K562 (cell line): ENCODE measurements around the gene SMIM29. TPM values are rescaled to one million over a fixed set of nuclear protein-coding genes. Genes with fewer than 3 reads are reported as not detected.
A peak's percentile ranks its signal among the peaks of the same experiment; 100 is the strongest.

Experiments
- ATAC-seq: fragments of 200-7000 bp; cut with Tn5 transposase; 3 replicates; pipeline ENCODE4 v1.9.1; 2020; ENCODE audit warnings: moderate library complexity
- BruUV-seq: library from RNA; stranded (reverse); fragments of 400-500 nt; replicated peaks from 2 replicates; lab custom pipeline; 2021; lab: Mats Ljungman, UMichigan
- CTCF ChIA-PET: fragments of 300-600 bp; formaldehyde crosslinking; extraction: SDS; loops from one replicate; lab custom pipeline; 2021; ENCODE audit warnings: low intra/inter-chr PET ratio; lab: Yijun Ruan, JAX
- POLR2A ChIA-PET: fragments of 300-600, 350-650 bp; sonication (Branson Sonifier 250); formaldehyde crosslinking; extraction: SDS; loops from one replicate; lab custom pipeline; 2021; ENCODE audit warnings: antibody characterized with exemption, inconsistent platforms; lab: Yijun Ruan, JAX
- DNase-seq, 4 experiments: peaks; one replicate each; pipeline versions ENCODE4 v3.0.0 to v3.0.0-alpha.2; 2011 to 2018; ENCODE audit warnings: low spot score in 3 of 4, mixed read lengths in 3 of 4; ENCODE audit errors: extremely low read depth in 1 of 4
- FAIRE-seq: peaks from 2 replicates; lab custom pipeline; 2011; peaks lifted over from hg19 to GRCh38; lab: Jason Lieb, UNC
- H2AFZ ChIP-seq: 2 replicates; pipeline ENCODE4 v1.6.0; 2011; ENCODE audit warnings: low read depth, low read length, control low read depth, inconsistent platforms
- H3K27ac ChIP-seq: fragments of 200-600 bp; 3 replicates; pipeline ENCODE4 v1.8.0; 2011; ENCODE audit warnings: low read depth, mild to moderate bottlenecking, control low read depth, inconsistent platforms, low read length, moderate library complexity, mixed read lengths; ENCODE audit errors: extremely low read depth
- H3K27me3 ChIP-seq, 2 experiments: fragments of 300-600 bp in 1 of 2; 2 replicates in 1 of 2; 3 replicates in 1 of 2; pipeline versions ENCODE4 v1.6.0 to v1.8.0; 2011; ENCODE audit warnings: inconsistent platforms in 2 of 2, low read length in 2 of 2, mild to moderate bottlenecking in 1 of 2, mixed read lengths in 1 of 2, moderate library complexity in 1 of 2; ENCODE audit not compliant: control insufficient read depth in 2 of 2, insufficient read depth in 2 of 2
- H3K36me3 ChIP-seq: fragments of 300-600 bp; 3 replicates; pipeline ENCODE4 v1.8.0; 2011; ENCODE audit warnings: mild to moderate bottlenecking, low read length, inconsistent platforms; ENCODE audit not compliant: control insufficient read depth, insufficient read depth
- H3K4me1 ChIP-seq, 2 experiments: fragments of 200-600 bp in 1 of 2; replicated peaks in 1 of 2; 2 replicates in 1 of 2; 3 replicates in 1 of 2; pipeline versions ENCODE4 v1.5.1 to v1.8.0; 2011; ENCODE audit warnings: inconsistent platforms in 2 of 2, low read length in 2 of 2, mild to moderate bottlenecking in 1 of 2, mixed read lengths in 1 of 2, moderate library complexity in 1 of 2; ENCODE audit not compliant: control insufficient read depth in 2 of 2, insufficient read depth in 2 of 2
- H3K4me2 ChIP-seq: 2 replicates; pipeline ENCODE4 v1.6.1; 2011; ENCODE audit warnings: low read length, control low read depth, inconsistent platforms, mixed read lengths; ENCODE audit not compliant: insufficient read depth
- H3K4me3 ChIP-seq: fragments of 200-600 bp; sonication (generic), shearing (Covaris generic); 2 replicates; pipeline ENCODE4 v1.5.1; 2016; ENCODE audit warnings: control low read depth, inconsistent platforms
- H3K79me2 ChIP-seq: fragments of 200-600 bp; 3 replicates; pipeline ENCODE4 v1.8.0; 2011; ENCODE audit warnings: low read length, inconsistent platforms; ENCODE audit not compliant: control insufficient read depth, insufficient read depth
- H3K9ac ChIP-seq, 2 experiments: 2 replicates each; pipeline versions ENCODE4 v1.6.0 to v1.6.1; 2011; ENCODE audit warnings: low read depth in 2 of 2, low read length in 2 of 2, control low read depth in 1 of 2, inconsistent platforms in 1 of 2, mild to moderate bottlenecking in 1 of 2, mixed read lengths in 1 of 2; ENCODE audit not compliant: insufficient read depth in 1 of 2
- H3K9me1 ChIP-seq: one replicate; pipeline ENCODE4 v1.6.0; 2011; ENCODE audit warnings: inconsistent platforms, mild to moderate bottlenecking, low read length, moderate library complexity; ENCODE audit not compliant: control insufficient read depth, insufficient read depth
- H3K9me3 ChIP-seq: replicated peaks from 2 replicates; pipeline ENCODE4 v1.5.1; 2011; ENCODE audit warnings: low read depth, low read length, inconsistent platforms; ENCODE audit not compliant: control insufficient read depth, insufficient read depth
- H4K20me1 ChIP-seq: replicated peaks from 2 replicates; pipeline ENCODE4 v1.6.1; 2011; ENCODE audit warnings: low read length, inconsistent platforms, mixed read lengths; ENCODE audit not compliant: control insufficient read depth, insufficient read depth
- CHD4 ChIP-seq: fragments of 200-600 bp; sonication (generic); IDR thresholded peaks from 3 replicates; pipeline ENCODE4 v1.6.1; 2012; ENCODE audit warnings: low read depth, mild to moderate bottlenecking, mixed read lengths, low read length, inconsistent platforms; ENCODE audit not compliant: insufficient read depth, insufficient replicate concordance, poor library complexity, severe bottlenecking
- GATA2 ChIP-seq: sonication (generic); formaldehyde crosslinking; IDR thresholded peaks from 2 replicates; pipeline ENCODE4 v1.4.0; 2020; ENCODE audit warnings: mild to moderate bottlenecking, missing genetic modification reagents
- HDGF ChIP-seq: fragments of 450-650 bp; IDR thresholded peaks from 2 replicates; pipeline ENCODE4 v1.6.1; 2016
- NEUROD1 ChIP-seq: fragments of 150-350 bp; IDR thresholded peaks from 2 replicates; pipeline ENCODE4 v1.6.1; 2014; ENCODE audit warnings: borderline replicate concordance, low read length, low read depth; ENCODE audit not compliant: partially characterized antibody
- SIN3B ChIP-seq: fragments of 450-650 bp; IDR thresholded peaks from 2 replicates; pipeline ENCODE4 v1.6.1; 2017; ENCODE audit warnings: low read depth, mild to moderate bottlenecking, moderate library complexity
- SMARCA5 ChIP-seq: fragments of 450-650 bp; IDR thresholded peaks from 2 replicates; pipeline ENCODE4 v1.6.1; 2016
- ZKSCAN1 ChIP-seq: fragments of 150-350 bp; IDR thresholded peaks from 2 replicates; pipeline ENCODE4 v1.6.1; 2016; ENCODE audit warnings: low read depth, low read length
- ZNF121 ChIP-seq: sonication (generic); formaldehyde crosslinking; conservative IDR thresholded peaks from 2 replicates; pipeline ENCODE4 v1.8.0; 2022; ENCODE audit warnings: missing genetic modification reagents
- ZNF778 ChIP-seq: fragments of 450-650 bp; formaldehyde crosslinking; IDR thresholded peaks from 2 replicates; pipeline ENCODE4 v1.4.0; 2020; ENCODE audit warnings: mild to moderate bottlenecking, moderate library complexity
- ZNF79 ChIP-seq: fragments of 250-450 bp; sonication (Bioruptor Pico); IDR thresholded peaks from 2 replicates; pipeline ENCODE4 v1.4.0; 2020; ENCODE audit warnings: low read depth, mild to moderate bottlenecking, moderate library complexity
- WGBS: fragments of 100-300 bp; shearing (Covaris generic); methylation state at CpG from one replicate; pipeline ENCODE4 v1.1.6; 2016; ENCODE audit warnings: low coverage, mixed read lengths; ENCODE audit not compliant: insufficient coverage; ENCODE audit errors: missing lambda C conversion rate; 5-methylcytosine and 5-hydroxymethylcytosine counted together
- in situ Hi-C: fragments of 300-500 bp; cut with MboI; formaldehyde crosslinking; loops from 4 replicates; pipeline ENCODE4 v1.15.0; 2018; ENCODE audit warnings: inconsistent platforms, mixed read lengths
- intact Hi-C: fragments of 100-400 bp; cut with micrococcal nuclease; formaldehyde crosslinking; loops from 2 replicates; pipeline ENCODE4 v1.14.2; 2022
- polyA plus RNA-seq, 8 experiments: library from polyadenylated mRNA; depleted of rRNA in 4 of 8; stranded (reverse) in 5 of 8; unstranded in 3 of 8; fragments of >200 nt; fragmentation: Nextera tagmentation in 2 of 8; fragmentation: Illumina TruSeq in 1 of 8; extraction: Ambion mirVana in 2 of 8; extraction: Trizol in 1 of 8; gene quantifications; 2 replicates each; pipeline versions ENCODE4 v1.2.1 to v1.2.3, GENCODE V29; 2011 to 2014; ENCODE audit warnings: inconsistent platforms in 1 of 8, missing spikeins in 1 of 8
- total RNA-seq, 7 experiments: library from RNA; depleted of rRNA in 6 of 7; stranded (reverse); fragments of >200 nt in 6 of 7; fragmentation: Illumina TruSeq in 2 of 7; extraction: Trizol in 2 of 7; gene quantifications; 2 replicates each; pipeline versions ENCODE4 v1.2.1 to v1.2.3, GENCODE V29; 2011 to 2021; ENCODE audit warnings: low replicate concordance in 1 of 7
- TF ChIP-seq, protein P1 (sequence below): IDR thresholded peaks from 2 replicates; pipeline ENCODE4 v1.6.1; 2011; ENCODE audit not compliant: insufficient read length; ENCODE audit errors: extremely low read depth
- TF ChIP-seq, protein P2 (sequence below): sonication (generic); formaldehyde crosslinking; IDR thresholded peaks from 2 replicates; pipeline ENCODE4 v1.8.0; 2023; ENCODE audit warnings: missing genetic modification reagents, mild to moderate bottlenecking, borderline replicate concordance
- TF ChIP-seq, protein P3 (sequence below): sonication (generic); formaldehyde crosslinking; IDR thresholded peaks from 2 replicates; pipeline ENCODE4 v1.8.1; 2023; ENCODE audit warnings: mild to moderate bottlenecking, missing genetic modification reagents

SMIM29 gene
- total and polyA plus RNA-seq, 9 of the 15 experiments (the other 6 are each of a cell fraction or from before 2014, with no cell fraction given) = 6.5 to 36.7 (median 20.9) TPM

DNA sequence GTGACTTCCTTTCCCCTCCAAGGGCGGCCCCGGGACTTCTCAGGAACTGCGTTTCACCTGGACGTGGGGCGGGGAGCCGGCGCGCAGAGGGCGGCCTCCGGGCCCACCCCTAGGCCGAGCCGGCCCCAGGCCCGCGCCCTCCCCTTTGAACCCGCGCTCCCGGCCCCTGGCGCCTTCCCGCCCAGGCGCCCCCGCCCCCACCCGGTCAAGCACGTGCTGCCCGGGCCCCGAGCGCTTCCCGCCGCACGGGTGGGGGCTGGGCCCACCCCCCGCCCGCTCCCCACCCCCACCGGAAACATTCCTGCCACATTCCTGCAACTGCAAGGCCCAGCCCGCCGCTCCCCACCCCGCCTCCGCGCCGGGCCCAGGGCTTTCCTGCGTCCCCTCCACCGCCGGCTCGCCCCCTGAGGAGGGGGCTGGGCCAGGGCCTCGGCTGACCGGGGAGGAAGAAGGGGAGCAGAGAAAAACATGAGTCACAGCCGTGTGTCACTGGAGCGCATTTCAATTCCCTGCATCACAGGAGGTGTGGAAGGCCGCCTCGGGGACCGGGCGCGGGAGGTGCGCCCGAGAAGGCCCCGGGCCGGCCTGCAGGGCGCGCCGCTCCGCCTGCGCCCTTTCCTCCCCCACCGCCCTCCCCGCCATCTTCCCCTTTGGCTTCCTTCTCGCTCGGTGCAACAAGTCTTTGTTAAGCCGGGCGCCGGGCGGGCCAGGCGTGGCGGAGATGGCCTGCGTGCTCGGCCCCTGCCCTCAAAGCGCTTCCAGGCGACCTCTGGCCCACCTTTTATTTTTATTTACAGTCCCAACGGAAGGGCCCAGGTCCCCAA is 13.3 kb downstream of the SMIM29 start:
- intact Hi-C loops = no loop called here
- BruUV-seq = no TSS peak
- peak; percentile 63 for ATAC-seq
- 10% methylated on average over 35 of the region's 75 CpGs for WGBS
- Histone ChIP-seq H3K27me3 (no peaks in the 10 kb centered on the region), H4K20me1 (peaks cover 20% of the 10 kb centered on the region), H3K4me3 (peak overlapping the region; percentile 57), H3K36me3 (peaks cover 27% of the 10 kb centered on the region), H3K9ac (peak overlapping the region; percentile 91 to 95), H3K79me2 (peaks cover 45% of the 10 kb centered on the region), H3K9me3 (no peaks in the 10 kb centered on the region), H2AFZ (peak overlapping the region; percentile 66), H3K4me2 (peak overlapping the region; percentile 88), H3K4me1 (peaks cover 34 to 38% of the 10 kb centered on the region in 2 experiments), H3K27ac (peak overlapping the region; percentile 95), H3K9me1 (no peaks in the 10 kb centered on the region)
- ChIA-PET CTCF (no interaction called here), POLR2A (interaction anchor here (0.9 to 1.8 kb wide), 4 partner anchors 10 to 193 kb away, joined by 3 to 14 read pairs (median 8); no protein-coding TSS in a partner anchor)
- in situ Hi-C loops = no loop called here
- FAIRE-seq = peak; percentile 32
- peak; percentile 88 to 90 (median 88) for DNase-seq
- TF ChIP-seq NEUROD1 (peak; percentile 63), ZNF778 (no peak), SMARCA5 (no peak), SIN3B (no peak), ZKSCAN1 (no peak), ZNF79 (CRISPR knock-in tag) (no peak), ZNF121 (no peak), HDGF (no peak), GATA2 (no peak), CHD4 (peak; percentile 11)
- TF ChIP-seq, protein P1, sequence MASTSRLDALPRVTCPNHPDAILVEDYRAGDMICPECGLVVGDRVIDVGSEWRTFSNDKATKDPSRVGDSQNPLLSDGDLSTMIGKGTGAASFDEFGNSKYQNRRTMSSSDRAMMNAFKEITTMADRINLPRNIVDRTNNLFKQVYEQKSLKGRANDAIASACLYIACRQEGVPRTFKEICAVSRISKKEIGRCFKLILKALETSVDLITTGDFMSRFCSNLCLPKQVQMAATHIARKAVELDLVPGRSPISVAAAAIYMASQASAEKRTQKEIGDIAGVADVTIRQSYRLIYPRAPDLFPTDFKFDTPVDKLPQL = no peak
- TF ChIP-seq, protein P2, sequence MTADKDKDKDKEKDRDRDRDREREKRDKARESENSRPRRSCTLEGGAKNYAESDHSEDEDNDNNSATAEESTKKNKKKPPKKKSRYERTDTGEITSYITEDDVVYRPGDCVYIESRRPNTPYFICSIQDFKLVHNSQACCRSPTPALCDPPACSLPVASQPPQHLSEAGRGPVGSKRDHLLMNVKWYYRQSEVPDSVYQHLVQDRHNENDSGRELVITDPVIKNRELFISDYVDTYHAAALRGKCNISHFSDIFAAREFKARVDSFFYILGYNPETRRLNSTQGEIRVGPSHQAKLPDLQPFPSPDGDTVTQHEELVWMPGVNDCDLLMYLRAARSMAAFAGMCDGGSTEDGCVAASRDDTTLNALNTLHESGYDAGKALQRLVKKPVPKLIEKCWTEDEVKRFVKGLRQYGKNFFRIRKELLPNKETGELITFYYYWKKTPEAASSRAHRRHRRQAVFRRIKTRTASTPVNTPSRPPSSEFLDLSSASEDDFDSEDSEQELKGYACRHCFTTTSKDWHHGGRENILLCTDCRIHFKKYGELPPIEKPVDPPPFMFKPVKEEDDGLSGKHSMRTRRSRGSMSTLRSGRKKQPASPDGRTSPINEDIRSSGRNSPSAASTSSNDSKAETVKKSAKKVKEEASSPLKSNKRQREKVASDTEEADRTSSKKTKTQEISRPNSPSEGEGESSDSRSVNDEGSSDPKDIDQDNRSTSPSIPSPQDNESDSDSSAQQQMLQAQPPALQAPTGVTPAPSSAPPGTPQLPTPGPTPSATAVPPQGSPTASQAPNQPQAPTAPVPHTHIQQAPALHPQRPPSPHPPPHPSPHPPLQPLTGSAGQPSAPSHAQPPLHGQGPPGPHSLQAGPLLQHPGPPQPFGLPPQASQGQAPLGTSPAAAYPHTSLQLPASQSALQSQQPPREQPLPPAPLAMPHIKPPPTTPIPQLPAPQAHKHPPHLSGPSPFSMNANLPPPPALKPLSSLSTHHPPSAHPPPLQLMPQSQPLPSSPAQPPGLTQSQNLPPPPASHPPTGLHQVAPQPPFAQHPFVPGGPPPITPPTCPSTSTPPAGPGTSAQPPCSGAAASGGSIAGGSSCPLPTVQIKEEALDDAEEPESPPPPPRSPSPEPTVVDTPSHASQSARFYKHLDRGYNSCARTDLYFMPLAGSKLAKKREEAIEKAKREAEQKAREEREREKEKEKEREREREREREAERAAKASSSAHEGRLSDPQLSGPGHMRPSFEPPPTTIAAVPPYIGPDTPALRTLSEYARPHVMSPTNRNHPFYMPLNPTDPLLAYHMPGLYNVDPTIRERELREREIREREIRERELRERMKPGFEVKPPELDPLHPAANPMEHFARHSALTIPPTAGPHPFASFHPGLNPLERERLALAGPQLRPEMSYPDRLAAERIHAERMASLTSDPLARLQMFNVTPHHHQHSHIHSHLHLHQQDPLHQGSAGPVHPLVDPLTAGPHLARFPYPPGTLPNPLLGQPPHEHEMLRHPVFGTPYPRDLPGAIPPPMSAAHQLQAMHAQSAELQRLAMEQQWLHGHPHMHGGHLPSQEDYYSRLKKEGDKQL (CRISPR knock-in tag) = no peak
- TF ChIP-seq, protein P3, sequence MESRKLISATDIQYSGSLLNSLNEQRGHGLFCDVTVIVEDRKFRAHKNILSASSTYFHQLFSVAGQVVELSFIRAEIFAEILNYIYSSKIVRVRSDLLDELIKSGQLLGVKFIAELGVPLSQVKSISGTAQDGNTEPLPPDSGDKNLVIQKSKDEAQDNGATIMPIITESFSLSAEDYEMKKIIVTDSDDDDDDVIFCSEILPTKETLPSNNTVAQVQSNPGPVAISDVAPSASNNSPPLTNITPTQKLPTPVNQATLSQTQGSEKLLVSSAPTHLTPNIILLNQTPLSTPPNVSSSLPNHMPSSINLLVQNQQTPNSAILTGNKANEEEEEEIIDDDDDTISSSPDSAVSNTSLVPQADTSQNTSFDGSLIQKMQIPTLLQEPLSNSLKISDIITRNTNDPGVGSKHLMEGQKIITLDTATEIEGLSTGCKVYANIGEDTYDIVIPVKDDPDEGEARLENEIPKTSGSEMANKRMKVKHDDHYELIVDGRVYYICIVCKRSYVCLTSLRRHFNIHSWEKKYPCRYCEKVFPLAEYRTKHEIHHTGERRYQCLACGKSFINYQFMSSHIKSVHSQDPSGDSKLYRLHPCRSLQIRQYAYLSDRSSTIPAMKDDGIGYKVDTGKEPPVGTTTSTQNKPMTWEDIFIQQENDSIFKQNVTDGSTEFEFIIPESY = peak; percentile 100
